ENCODE results near the gene METTL8.

The METTL8 gene

DNA sequence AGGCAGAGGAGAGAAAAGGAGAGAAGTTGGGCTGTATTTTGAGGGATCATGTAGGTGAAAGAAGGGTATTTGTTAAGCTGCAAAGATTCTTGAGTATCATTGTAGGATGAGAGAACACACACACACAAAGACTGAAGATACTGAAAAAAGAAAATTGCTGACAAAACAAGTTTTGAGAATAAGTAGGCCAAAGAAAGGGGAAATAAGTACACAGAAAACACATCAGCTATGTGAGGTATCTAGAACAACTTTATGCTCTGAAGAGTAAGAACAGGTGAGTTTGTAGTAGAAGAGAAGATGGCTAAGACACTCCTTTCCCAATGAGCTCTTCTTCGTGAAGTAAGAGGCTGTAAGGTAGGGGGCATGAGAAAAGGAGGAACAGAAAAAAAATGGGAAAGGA is 28.2 kb downstream of the METTL8 start:
- TF ChIP-seq EZH2phosphoT487 (conservative IDR thresholded peaks at IDR 0.05; ENCODE audit: low read length): no peak
- TF ChIP-seq, protein P1, sequence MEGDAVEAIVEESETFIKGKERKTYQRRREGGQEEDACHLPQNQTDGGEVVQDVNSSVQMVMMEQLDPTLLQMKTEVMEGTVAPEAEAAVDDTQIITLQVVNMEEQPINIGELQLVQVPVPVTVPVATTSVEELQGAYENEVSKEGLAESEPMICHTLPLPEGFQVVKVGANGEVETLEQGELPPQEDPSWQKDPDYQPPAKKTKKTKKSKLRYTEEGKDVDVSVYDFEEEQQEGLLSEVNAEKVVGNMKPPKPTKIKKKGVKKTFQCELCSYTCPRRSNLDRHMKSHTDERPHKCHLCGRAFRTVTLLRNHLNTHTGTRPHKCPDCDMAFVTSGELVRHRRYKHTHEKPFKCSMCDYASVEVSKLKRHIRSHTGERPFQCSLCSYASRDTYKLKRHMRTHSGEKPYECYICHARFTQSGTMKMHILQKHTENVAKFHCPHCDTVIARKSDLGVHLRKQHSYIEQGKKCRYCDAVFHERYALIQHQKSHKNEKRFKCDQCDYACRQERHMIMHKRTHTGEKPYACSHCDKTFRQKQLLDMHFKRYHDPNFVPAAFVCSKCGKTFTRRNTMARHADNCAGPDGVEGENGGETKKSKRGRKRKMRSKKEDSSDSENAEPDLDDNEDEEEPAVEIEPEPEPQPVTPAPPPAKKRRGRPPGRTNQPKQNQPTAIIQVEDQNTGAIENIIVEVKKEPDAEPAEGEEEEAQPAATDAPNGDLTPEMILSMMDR (IDR thresholded peaks at IDR 0.05; ENCODE audit: insufficient read depth, low read length, poor library complexity, severe bottlenecking): no peak
- Histone ChIP-seq H3K27me3 (ENCODE audit: low read length) (no peaks in the 10 kb centered on the region), H3K79me2 (ENCODE audit: insufficient read depth, low read length) (peaks cover 39% of the 10 kb centered on the region), H3K27ac (ENCODE audit: low read depth, low read length) (peak overlapping the region; percentile 77), H2AFZ (ENCODE audit: low read depth, low read length, severe bottlenecking) (no peak overlapping the region), H3K9me3 (ENCODE audit: insufficient read depth, low read length) (peaks cover 15% of the 10 kb centered on the region; the same call in 1 of the 2 replicates), H3K36me3 (ENCODE audit: low read length) (0 out of 2 replicates have a peak, but pooled peaks cover 10% of the 10 kb centered on the region), H3K9ac (ENCODE audit: low read length) (no peak overlapping the region), H3K4me2 (ENCODE audit: low read depth, low read length, poor library complexity, severe bottlenecking) (peak overlapping the region; percentile 45), H3K9me2 (replicated peaks; ENCODE audit: insufficient read depth, low read length) (no peaks in the 10 kb centered on the region), H3K4me3 (ENCODE audit: insufficient read depth, low read length, poor library complexity, severe bottlenecking) (no peak overlapping the region), H4K20me1 (ENCODE audit: low read depth, low read length) (no peaks in the 10 kb centered on the region), H3F3A (ENCODE audit: insufficient read depth) (peaks cover 15% of the 10 kb centered on the region; the same call in 1 of the 2 replicates)

DNA sequence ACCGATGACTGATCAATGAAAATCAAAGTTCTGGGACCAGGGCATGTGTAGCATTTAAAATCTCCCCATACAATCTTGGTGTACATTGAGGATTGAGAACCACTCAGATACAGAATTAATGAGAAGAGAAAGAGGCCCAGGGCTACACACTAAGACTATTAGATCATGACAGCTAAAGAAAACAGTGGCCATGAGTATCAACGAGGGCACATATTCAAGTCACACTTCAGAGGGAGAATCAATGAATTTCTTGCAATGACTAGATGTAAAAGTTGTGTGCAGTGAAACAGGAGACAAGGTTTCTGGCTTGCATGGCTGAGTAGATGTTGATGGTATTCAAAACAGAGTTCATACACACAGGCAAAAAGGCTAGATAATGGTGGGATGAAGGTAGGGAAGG is 29.1 kb downstream of the METTL8 start:
- H3K4me3 ChIP-seq (ENCODE audit: insufficient read depth, low read length, poor library complexity, severe bottlenecking): no peak overlapping the region
- TF ChIP-seq, protein P1 (IDR thresholded peaks at IDR 0.05; ENCODE audit: insufficient read depth, low read length, poor library complexity, severe bottlenecking): no peak
- TF ChIP-seq EZH2phosphoT487 (conservative IDR thresholded peaks at IDR 0.05; ENCODE audit: low read length): no peak
- no peak overlapping the region for H3K9ac ChIP-seq (ENCODE audit: low read length)

DNA sequence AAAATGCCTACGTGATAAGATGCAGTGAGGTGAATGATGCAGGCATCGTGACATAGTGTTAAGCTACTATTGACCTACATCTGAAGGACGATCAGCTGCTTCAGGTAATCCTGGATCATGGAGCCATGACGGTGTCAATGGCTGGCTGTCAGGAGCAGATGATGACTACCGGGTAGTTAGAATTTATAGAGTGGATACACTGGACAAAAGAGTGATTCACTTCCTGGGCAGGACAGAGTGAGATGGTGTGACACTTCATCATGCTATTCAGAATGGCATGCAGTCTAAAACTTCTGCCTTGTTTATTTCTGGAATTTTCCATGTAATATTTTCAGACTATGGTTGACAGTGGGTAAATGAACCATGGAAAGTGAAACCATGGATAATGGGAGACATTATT is 29.5 kb downstream of the METTL8 start:
- Histone ChIP-seq H3K9ac (ENCODE audit: low read length) (no peak overlapping the region), H2AFZ (ENCODE audit: low read depth, low read length, severe bottlenecking) (no peak overlapping the region)

More for the DNA sequence above, 29.1 kb downstream of the METTL8 start:
- Histone ChIP-seq H3K27ac (ENCODE audit: low read depth, low read length) (peak overlapping the region; percentile 77; the same call in 1 of the 2 replicates), H3F3A (ENCODE audit: insufficient read depth) (peaks cover 15% of the 10 kb centered on the region; the same call in 1 of the 2 replicates), H3K79me2 (ENCODE audit: insufficient read depth, low read length) (peaks cover 30% of the 10 kb centered on the region), H3K4me2 (ENCODE audit: low read depth, low read length, poor library complexity, severe bottlenecking) (no peak overlapping the region), H3K9me3 (ENCODE audit: insufficient read depth, low read length) (peaks cover 15% of the 10 kb centered on the region; the same call in 1 of the 2 replicates), H3K27me3 (ENCODE audit: low read length) (no peaks in the 10 kb centered on the region), H2AFZ (ENCODE audit: low read depth, low read length, severe bottlenecking) (no peak overlapping the region), H3K36me3 (ENCODE audit: low read length) (0 out of 2 replicates have a peak, but pooled peaks cover 10% of the 10 kb centered on the region), H3K9me2 (replicated peaks; ENCODE audit: insufficient read depth, low read length) (no peaks in the 10 kb centered on the region), H4K20me1 (ENCODE audit: low read depth, low read length) (no peaks in the 10 kb centered on the region)

More for the DNA sequence above, 29.5 kb downstream of the METTL8 start:
- H3F3A ChIP-seq (ENCODE audit: insufficient read depth): peaks cover 15% of the 10 kb centered on the region; the same call in 1 of the 2 replicates
- TF ChIP-seq, protein P1 (IDR thresholded peaks at IDR 0.05; ENCODE audit: insufficient read depth, low read length, poor library complexity, severe bottlenecking): no peak
- no peak overlapping the region for H3K4me2 ChIP-seq (ENCODE audit: low read depth, low read length, poor library complexity, severe bottlenecking)
- 0 out of 2 replicates have a peak, but pooled peaks cover 10% of the 10 kb centered on the region for H3K36me3 ChIP-seq (ENCODE audit: low read length)
- H4K20me1 ChIP-seq (ENCODE audit: low read depth, low read length): no peaks in the 10 kb centered on the region
- H3K27me3 ChIP-seq (ENCODE audit: low read length): no peaks in the 10 kb centered on the region
- no peak overlapping the region for H3K4me3 ChIP-seq (ENCODE audit: insufficient read depth, low read length, poor library complexity, severe bottlenecking)
- peaks cover 15% of the 10 kb centered on the region; the same call in 1 of the 2 replicates for H3K9me3 ChIP-seq (ENCODE audit: insufficient read depth, low read length)
- peaks cover 26% of the 10 kb centered on the region for H3K79me2 ChIP-seq (ENCODE audit: insufficient read depth, low read length)
- no peak overlapping the region for H3K27ac ChIP-seq (ENCODE audit: low read depth, low read length)
- no peaks in the 10 kb centered on the region for H3K9me2 ChIP-seq (replicated peaks; ENCODE audit: insufficient read depth, low read length)
